Measurements from ENCODE around the gene ARHGAP23.

ARHGAP23 gene

DNA sequence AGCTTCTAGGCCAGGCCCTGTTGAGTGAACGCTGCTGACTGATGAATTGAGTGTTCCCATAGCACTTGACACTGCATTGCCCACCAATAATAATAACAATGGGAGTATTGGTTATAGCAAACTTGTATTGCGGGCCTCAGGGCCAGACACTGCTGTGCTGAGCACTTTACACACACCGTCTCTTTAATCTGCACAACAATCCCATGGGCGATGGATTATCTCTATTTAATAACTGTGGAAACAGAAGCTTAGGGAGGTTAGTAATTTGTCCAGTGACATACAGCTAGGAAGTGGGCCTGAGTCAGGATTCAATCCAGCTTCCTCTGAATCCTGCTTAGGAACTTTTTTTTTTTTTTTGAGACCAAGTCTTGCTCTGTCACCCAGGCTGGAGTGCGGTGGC is 11.2 kb downstream of the ARHGAP23 start:
- no peak overlapping the region for H2AFZ ChIP-seq (ENCODE audit: low read depth, low read length, severe bottlenecking)
- H3K9me2 ChIP-seq (replicated peaks; ENCODE audit: insufficient read depth, low read length), result no peaks in the 10 kb centered on the region
- no peak overlapping the region for H3K4me2 ChIP-seq (ENCODE audit: low read depth, low read length, poor library complexity, severe bottlenecking)
- H3K36me3 ChIP-seq (ENCODE audit: low read length), result no peaks in the 10 kb centered on the region
- H3K79me2 ChIP-seq (ENCODE audit: insufficient read depth, low read length), result no peaks in the 10 kb centered on the region
- no peak overlapping the region for H3K4me3 ChIP-seq (ENCODE audit: insufficient read depth, low read length, poor library complexity, severe bottlenecking)
- no peaks in the 10 kb centered on the region for H3F3A ChIP-seq (ENCODE audit: insufficient read depth)
- TF ChIP-seq, protein P1, sequence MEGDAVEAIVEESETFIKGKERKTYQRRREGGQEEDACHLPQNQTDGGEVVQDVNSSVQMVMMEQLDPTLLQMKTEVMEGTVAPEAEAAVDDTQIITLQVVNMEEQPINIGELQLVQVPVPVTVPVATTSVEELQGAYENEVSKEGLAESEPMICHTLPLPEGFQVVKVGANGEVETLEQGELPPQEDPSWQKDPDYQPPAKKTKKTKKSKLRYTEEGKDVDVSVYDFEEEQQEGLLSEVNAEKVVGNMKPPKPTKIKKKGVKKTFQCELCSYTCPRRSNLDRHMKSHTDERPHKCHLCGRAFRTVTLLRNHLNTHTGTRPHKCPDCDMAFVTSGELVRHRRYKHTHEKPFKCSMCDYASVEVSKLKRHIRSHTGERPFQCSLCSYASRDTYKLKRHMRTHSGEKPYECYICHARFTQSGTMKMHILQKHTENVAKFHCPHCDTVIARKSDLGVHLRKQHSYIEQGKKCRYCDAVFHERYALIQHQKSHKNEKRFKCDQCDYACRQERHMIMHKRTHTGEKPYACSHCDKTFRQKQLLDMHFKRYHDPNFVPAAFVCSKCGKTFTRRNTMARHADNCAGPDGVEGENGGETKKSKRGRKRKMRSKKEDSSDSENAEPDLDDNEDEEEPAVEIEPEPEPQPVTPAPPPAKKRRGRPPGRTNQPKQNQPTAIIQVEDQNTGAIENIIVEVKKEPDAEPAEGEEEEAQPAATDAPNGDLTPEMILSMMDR (IDR thresholded peaks at IDR 0.05; ENCODE audit: insufficient read depth, low read length, poor library complexity, severe bottlenecking), result no peak
- TF ChIP-seq EZH2phosphoT487 (conservative IDR thresholded peaks at IDR 0.05; ENCODE audit: low read length), result no peak
- no peaks in the 10 kb centered on the region for H3K9me3 ChIP-seq (ENCODE audit: insufficient read depth, low read length)
- no peak overlapping the region for H3K9ac ChIP-seq (ENCODE audit: low read length)
- no peak overlapping the region for H3K27ac ChIP-seq (ENCODE audit: low read depth, low read length)
- no peaks in the 10 kb centered on the region for H3K27me3 ChIP-seq (ENCODE audit: low read length)
- H4K20me1 ChIP-seq (ENCODE audit: low read depth, low read length), result no peaks in the 10 kb centered on the region

DNA sequence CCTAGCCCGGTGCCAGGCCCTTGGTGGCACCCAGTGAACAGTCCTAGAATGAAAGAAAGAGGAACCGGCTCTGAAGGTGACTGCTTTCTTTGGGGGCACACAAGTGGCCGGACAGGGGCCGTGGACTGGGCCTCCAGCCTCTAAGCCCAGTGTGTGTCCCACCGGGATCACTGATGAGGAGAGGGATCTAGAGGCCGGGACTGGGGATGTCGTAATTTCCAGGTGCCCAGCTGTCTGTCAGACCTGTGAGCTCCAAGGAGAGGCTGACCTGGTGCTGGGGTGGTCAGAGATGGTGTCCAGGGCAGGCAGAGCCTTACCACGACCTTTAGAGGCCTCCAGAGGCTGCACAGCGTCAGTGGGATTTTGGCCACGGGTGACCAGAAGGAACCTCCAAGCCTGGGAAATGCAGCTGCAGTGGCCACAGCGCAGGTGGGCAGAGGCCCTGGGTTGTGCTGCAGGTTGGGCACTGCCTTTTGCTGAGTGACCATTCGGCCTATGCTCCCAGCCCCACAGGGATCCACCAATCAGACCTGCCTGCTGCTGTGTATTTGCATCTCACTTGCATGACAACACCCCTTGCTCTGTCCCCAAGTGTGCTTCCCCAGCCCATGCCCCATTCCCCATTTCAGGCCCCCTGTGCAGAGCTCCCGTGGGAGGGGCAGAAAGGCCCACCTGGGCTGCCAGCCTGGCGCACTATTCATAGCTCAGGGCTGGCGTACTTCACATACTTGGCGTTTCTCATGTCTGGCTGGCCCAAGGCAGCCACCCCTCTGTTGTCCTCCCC is 12.5 kb downstream of the ARHGAP23 start:
- Histone ChIP-seq H3F3A (ENCODE audit: insufficient read depth) (no peaks in the 10 kb centered on the region), H3K9me3 (ENCODE audit: insufficient read depth, low read length) (no peaks in the 10 kb centered on the region), H3K9ac (ENCODE audit: low read length) (no peak overlapping the region), H2AFZ (ENCODE audit: low read depth, low read length, severe bottlenecking) (no peak overlapping the region), H3K27ac (ENCODE audit: low read depth, low read length) (no peak overlapping the region), H3K36me3 (ENCODE audit: low read length) (no peaks in the 10 kb centered on the region), H3K27me3 (ENCODE audit: low read length) (no peaks in the 10 kb centered on the region), H4K20me1 (ENCODE audit: low read depth, low read length) (no peaks in the 10 kb centered on the region), H3K9me2 (replicated peaks; ENCODE audit: insufficient read depth, low read length) (no peaks in the 10 kb centered on the region), H3K79me2 (ENCODE audit: insufficient read depth, low read length) (no peaks in the 10 kb centered on the region), H3K4me3 (ENCODE audit: insufficient read depth, low read length, poor library complexity, severe bottlenecking) (no peak overlapping the region), H3K4me2 (ENCODE audit: low read depth, low read length, poor library complexity, severe bottlenecking) (no peak overlapping the region)
- no peak for TF ChIP-seq EZH2phosphoT487 (conservative IDR thresholded peaks at IDR 0.05; ENCODE audit: low read length)
- TF ChIP-seq, protein P1 (IDR thresholded peaks at IDR 0.05; ENCODE audit: insufficient read depth, low read length, poor library complexity, severe bottlenecking), result no peak

DNA sequence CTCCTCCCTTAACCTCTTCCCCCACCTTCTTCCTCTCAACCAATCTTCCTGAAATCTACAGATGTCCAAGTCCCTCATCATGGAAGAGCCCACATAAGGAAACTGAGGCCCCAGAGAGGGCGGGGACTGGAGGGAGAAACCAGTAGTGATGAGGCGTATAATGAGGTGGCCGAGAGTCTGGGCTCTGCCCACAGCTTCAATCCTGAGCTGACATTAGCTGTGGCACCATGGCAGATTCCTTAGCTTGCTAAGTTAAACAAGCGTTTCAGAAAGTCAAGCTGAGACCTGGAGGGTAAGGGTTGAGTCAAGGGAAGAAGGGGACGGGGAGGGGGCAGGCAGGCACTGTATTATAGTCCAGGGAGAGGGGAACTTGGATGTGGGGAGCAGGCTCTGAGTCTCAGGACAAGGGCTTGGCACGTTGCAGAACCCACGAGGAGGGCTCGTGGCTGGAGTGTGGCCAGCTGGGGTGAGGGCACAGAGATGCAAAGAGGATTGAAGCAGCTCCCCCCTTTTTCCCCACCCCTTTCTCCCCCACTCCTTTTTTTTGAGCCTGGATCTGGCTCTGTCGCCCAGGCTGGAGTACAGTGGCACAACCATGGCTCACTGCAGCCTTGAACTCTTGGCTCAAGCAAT is 13.3 kb downstream of the ARHGAP23 start:
- no peak for TF ChIP-seq EZH2phosphoT487 (conservative IDR thresholded peaks at IDR 0.05; ENCODE audit: low read length)
- TF ChIP-seq, protein P1 (IDR thresholded peaks at IDR 0.05; ENCODE audit: insufficient read depth, low read length, poor library complexity, severe bottlenecking), result no peak
- H3K9me3 ChIP-seq (ENCODE audit: insufficient read depth, low read length), result no peaks in the 10 kb centered on the region
- H3K36me3 ChIP-seq (ENCODE audit: low read length), result no peaks in the 10 kb centered on the region
- H3K79me2 ChIP-seq (ENCODE audit: insufficient read depth, low read length), result no peaks in the 10 kb centered on the region
- no peaks in the 10 kb centered on the region for H3K9me2 ChIP-seq (replicated peaks; ENCODE audit: insufficient read depth, low read length)
- no peak overlapping the region for H2AFZ ChIP-seq (ENCODE audit: low read depth, low read length, severe bottlenecking)
- no peaks in the 10 kb centered on the region for H3K27me3 ChIP-seq (ENCODE audit: low read length)
- H3K4me3 ChIP-seq (ENCODE audit: insufficient read depth, low read length, poor library complexity, severe bottlenecking), result no peak overlapping the region
- H3F3A ChIP-seq (ENCODE audit: insufficient read depth), result no peaks in the 10 kb centered on the region
- H3K9ac ChIP-seq (ENCODE audit: low read length), result no peak overlapping the region
- H4K20me1 ChIP-seq (ENCODE audit: low read depth, low read length), result no peaks in the 10 kb centered on the region
- no peak overlapping the region for H3K4me2 ChIP-seq (ENCODE audit: low read depth, low read length, poor library complexity, severe bottlenecking)
- no peak overlapping the region for H3K27ac ChIP-seq (ENCODE audit: low read depth, low read length)
